IMR-90 (cell line): ENCODE measurements around the gene GNGT1.

Source experiments
- MAFK ChIP-seq: IDR thresholded peaks from 2 replicates; pipeline ENCODE4 v1.6.1; 2012; ENCODE audit warnings: low read depth, low read length, improper control_type of control experiment
- MAZ ChIP-seq: IDR thresholded peaks from 2 replicates; pipeline ENCODE4 v1.6.1; 2012; ENCODE audit warnings: low read depth, mild to moderate bottlenecking, low read length, improper control_type of control experiment, moderate library complexity, borderline replicate concordance
- POLR2A ChIP-seq: IDR thresholded peaks from 2 replicates; pipeline ENCODE4 v1.6.1; 2012; ENCODE audit warnings: mild to moderate bottlenecking, low read depth, low read length
- RAD21 ChIP-seq: IDR thresholded peaks from 2 replicates; pipeline ENCODE4 v1.6.1; 2012; ENCODE audit warnings: low read length, improper control_type of control experiment
- TF ChIP-seq, protein P1 (sequence below): conservative IDR thresholded peaks from 2 replicates; pipeline ENCODE4 v1.5.1; 2012; ENCODE audit warnings: mild to moderate bottlenecking, low read depth, low read length, improper control_type of control experiment
- TF ChIP-seq, protein P2 (sequence below): fragments of 150-350 bp; IDR thresholded peaks from 2 replicates; pipeline ENCODE4 v1.6.1; 2016; ENCODE audit warnings: low read depth, mild to moderate bottlenecking, low read length, moderate library complexity, borderline replicate concordance

DNA sequence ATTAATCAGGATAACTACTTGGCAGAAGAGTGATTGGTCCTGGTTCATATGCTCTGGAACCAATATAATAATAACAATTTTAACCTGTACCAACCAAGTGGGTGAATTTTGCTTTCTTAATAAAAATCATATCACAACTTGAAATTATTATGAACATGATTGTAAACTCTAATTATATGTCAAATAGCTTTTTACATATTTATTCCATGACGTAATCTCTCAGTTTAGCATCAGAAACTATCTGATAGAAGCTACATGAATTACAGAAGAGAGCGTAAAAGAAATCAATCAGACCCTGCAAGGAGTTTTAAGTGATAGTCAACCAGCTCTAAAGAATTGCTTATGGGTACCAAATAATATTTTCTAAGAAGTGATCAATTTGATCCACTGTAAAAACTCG lies 25.3 kb downstream of the GNGT1 start:
- TF ChIP-seq, protein P1, sequence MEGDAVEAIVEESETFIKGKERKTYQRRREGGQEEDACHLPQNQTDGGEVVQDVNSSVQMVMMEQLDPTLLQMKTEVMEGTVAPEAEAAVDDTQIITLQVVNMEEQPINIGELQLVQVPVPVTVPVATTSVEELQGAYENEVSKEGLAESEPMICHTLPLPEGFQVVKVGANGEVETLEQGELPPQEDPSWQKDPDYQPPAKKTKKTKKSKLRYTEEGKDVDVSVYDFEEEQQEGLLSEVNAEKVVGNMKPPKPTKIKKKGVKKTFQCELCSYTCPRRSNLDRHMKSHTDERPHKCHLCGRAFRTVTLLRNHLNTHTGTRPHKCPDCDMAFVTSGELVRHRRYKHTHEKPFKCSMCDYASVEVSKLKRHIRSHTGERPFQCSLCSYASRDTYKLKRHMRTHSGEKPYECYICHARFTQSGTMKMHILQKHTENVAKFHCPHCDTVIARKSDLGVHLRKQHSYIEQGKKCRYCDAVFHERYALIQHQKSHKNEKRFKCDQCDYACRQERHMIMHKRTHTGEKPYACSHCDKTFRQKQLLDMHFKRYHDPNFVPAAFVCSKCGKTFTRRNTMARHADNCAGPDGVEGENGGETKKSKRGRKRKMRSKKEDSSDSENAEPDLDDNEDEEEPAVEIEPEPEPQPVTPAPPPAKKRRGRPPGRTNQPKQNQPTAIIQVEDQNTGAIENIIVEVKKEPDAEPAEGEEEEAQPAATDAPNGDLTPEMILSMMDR = no peak
- TF ChIP-seq RAD21 (no peak), POLR2A (no peak), MAFK (no peak), MAZ (no peak)
- TF ChIP-seq, protein P2, sequence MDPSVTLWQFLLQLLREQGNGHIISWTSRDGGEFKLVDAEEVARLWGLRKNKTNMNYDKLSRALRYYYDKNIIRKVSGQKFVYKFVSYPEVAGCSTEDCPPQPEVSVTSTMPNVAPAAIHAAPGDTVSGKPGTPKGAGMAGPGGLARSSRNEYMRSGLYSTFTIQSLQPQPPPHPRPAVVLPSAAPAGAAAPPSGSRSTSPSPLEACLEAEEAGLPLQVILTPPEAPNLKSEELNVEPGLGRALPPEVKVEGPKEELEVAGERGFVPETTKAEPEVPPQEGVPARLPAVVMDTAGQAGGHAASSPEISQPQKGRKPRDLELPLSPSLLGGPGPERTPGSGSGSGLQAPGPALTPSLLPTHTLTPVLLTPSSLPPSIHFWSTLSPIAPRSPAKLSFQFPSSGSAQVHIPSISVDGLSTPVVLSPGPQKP = no peak
